HepG2 (cell line): ENCODE results near the gene HIGD1C.
"Not testable (repeated sequence)": the region's sequence is repeated elsewhere in the genome, so short reads cannot be mapped to it uniquely, and the experiment has no call there.

ENCODE experiments used
- DNMT1 ChIP-seq: sonication (generic); formaldehyde crosslinking; IDR thresholded peaks from 2 replicates; pipeline ENCODE4 v1.5.1; 2020; ENCODE audit warnings: mild to moderate bottlenecking, missing genetic modification reagents
- MAZ ChIP-seq, 2 experiments: sonication (generic) in 1 of 2; formaldehyde crosslinking in 1 of 2; IDR thresholded peaks; 2 replicates each; pipeline versions ENCODE4 v1.5.0 to v1.6.1; 2012 to 2020; ENCODE audit warnings: low read depth in 2 of 2, mild to moderate bottlenecking in 2 of 2, borderline replicate concordance in 1 of 2, improper control_type of control experiment in 1 of 2, low read length in 1 of 2, missing genetic modification reagents in 1 of 2, moderate library complexity in 1 of 2
- ZEB1 ChIP-seq: IDR thresholded peaks from 2 replicates; pipeline ENCODE4 v1.6.1; 2012; ENCODE audit warnings: mild to moderate bottlenecking, low read depth, inconsistent platforms; ENCODE audit not compliant: insufficient replicate concordance
- ZKSCAN1 ChIP-seq: fragments of 150-350 bp; IDR thresholded peaks from 2 replicates; pipeline ENCODE4 v1.6.1; 2014; ENCODE audit warnings: low read length
- ZNF224 ChIP-seq: sonication (generic); formaldehyde crosslinking; IDR thresholded peaks from 2 replicates; pipeline ENCODE4 v1.5.0; 2020; ENCODE audit warnings: mild to moderate bottlenecking, missing genetic modification reagents
- TF ChIP-seq, protein P1 (sequence below): sonication (generic); formaldehyde crosslinking; IDR thresholded peaks from 2 replicates; pipeline ENCODE4 v1.4.0; 2020; ENCODE audit warnings: missing genetic modification reagents, mild to moderate bottlenecking, borderline replicate concordance
- TF ChIP-seq, protein P2 (sequence below): sonication (generic); formaldehyde crosslinking; IDR thresholded peaks from 2 replicates; pipeline ENCODE4 v1.8.1; 2023; ENCODE audit warnings: mild to moderate bottlenecking, missing genetic modification reagents, borderline replicate concordance
- TF ChIP-seq, protein P3 (sequence below): sonication (generic); formaldehyde crosslinking; IDR thresholded peaks from 2 replicates; pipeline ENCODE4 v1.5.0; 2020; ENCODE audit warnings: mild to moderate bottlenecking, missing genetic modification reagents, moderate library complexity
- TF ChIP-seq, protein P4 (sequence below): IDR thresholded peaks from 2 replicates; pipeline ENCODE4 v1.4.0; 2020; ENCODE audit warnings: mild to moderate bottlenecking, missing genetic modification reagents

DNA sequence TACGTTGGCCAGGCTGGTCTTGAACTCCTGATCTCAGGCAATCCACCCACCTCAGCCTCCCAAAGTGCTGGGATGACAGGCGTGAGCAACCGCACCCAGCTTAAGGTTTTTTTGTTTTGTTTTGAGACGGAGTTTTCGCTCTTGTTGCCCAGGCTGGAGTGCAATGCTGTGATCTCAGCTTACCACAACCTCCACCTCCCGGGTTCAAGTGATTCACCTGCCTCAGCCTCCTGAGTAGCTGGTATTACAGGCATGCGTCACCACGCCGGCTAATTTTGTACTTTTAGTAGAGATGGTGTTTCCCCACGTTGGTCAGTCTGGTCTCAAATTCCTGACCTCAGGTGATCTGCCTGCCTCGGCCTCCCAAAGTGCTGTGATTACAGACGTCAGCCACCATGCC is 21.9 kb upstream of the HIGD1C start:
- not testable (repeated sequence) for TF ChIP-seq DNMT1 (CRISPR knock-in tag); MAZ (IDR thresholded peaks at IDR 0.05; ENCODE audit: borderline replicate concordance, low read depth, low read length); MAZ (CRISPR knock-in tag; IDR thresholded peaks at IDR 0.05; ENCODE audit: low read depth); ZKSCAN1; ZEB1; ZNF224 (CRISPR knock-in tag)
- TF ChIP-seq, protein P1, sequence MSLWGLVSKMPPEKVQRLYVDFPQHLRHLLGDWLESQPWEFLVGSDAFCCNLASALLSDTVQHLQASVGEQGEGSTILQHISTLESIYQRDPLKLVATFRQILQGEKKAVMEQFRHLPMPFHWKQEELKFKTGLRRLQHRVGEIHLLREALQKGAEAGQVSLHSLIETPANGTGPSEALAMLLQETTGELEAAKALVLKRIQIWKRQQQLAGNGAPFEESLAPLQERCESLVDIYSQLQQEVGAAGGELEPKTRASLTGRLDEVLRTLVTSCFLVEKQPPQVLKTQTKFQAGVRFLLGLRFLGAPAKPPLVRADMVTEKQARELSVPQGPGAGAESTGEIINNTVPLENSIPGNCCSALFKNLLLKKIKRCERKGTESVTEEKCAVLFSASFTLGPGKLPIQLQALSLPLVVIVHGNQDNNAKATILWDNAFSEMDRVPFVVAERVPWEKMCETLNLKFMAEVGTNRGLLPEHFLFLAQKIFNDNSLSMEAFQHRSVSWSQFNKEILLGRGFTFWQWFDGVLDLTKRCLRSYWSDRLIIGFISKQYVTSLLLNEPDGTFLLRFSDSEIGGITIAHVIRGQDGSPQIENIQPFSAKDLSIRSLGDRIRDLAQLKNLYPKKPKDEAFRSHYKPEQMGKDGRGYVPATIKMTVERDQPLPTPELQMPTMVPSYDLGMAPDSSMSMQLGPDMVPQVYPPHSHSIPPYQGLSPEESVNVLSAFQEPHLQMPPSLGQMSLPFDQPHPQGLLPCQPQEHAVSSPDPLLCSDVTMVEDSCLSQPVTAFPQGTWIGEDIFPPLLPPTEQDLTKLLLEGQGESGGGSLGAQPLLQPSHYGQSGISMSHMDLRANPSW (CRISPR knock-in tag): not testable (repeated sequence)
- TF ChIP-seq, protein P2, sequence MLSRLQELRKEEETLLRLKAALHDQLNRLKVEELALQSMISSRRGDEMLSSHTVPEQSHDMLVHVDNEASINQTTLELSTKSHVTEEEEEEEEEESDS (CRISPR knock-in tag): not testable (repeated sequence)
- TF ChIP-seq, protein P3, sequence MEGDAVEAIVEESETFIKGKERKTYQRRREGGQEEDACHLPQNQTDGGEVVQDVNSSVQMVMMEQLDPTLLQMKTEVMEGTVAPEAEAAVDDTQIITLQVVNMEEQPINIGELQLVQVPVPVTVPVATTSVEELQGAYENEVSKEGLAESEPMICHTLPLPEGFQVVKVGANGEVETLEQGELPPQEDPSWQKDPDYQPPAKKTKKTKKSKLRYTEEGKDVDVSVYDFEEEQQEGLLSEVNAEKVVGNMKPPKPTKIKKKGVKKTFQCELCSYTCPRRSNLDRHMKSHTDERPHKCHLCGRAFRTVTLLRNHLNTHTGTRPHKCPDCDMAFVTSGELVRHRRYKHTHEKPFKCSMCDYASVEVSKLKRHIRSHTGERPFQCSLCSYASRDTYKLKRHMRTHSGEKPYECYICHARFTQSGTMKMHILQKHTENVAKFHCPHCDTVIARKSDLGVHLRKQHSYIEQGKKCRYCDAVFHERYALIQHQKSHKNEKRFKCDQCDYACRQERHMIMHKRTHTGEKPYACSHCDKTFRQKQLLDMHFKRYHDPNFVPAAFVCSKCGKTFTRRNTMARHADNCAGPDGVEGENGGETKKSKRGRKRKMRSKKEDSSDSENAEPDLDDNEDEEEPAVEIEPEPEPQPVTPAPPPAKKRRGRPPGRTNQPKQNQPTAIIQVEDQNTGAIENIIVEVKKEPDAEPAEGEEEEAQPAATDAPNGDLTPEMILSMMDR: not testable (repeated sequence)
- TF ChIP-seq, protein P4, sequence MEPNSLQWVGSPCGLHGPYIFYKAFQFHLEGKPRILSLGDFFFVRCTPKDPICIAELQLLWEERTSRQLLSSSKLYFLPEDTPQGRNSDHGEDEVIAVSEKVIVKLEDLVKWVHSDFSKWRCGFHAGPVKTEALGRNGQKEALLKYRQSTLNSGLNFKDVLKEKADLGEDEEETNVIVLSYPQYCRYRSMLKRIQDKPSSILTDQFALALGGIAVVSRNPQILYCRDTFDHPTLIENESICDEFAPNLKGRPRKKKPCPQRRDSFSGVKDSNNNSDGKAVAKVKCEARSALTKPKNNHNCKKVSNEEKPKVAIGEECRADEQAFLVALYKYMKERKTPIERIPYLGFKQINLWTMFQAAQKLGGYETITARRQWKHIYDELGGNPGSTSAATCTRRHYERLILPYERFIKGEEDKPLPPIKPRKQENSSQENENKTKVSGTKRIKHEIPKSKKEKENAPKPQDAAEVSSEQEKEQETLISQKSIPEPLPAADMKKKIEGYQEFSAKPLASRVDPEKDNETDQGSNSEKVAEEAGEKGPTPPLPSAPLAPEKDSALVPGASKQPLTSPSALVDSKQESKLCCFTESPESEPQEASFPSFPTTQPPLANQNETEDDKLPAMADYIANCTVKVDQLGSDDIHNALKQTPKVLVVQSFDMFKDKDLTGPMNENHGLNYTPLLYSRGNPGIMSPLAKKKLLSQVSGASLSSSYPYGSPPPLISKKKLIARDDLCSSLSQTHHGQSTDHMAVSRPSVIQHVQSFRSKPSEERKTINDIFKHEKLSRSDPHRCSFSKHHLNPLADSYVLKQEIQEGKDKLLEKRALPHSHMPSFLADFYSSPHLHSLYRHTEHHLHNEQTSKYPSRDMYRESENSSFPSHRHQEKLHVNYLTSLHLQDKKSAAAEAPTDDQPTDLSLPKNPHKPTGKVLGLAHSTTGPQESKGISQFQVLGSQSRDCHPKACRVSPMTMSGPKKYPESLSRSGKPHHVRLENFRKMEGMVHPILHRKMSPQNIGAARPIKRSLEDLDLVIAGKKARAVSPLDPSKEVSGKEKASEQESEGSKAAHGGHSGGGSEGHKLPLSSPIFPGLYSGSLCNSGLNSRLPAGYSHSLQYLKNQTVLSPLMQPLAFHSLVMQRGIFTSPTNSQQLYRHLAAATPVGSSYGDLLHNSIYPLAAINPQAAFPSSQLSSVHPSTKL (CRISPR knock-in tag): not testable (repeated sequence)
